Prostate gland (tissue), 2 donors: ENCODE measurements around the gene CREBL2. TPM values are rescaled to one million over a fixed set of nuclear protein-coding genes. Genes with fewer than 3 reads are reported as not detected.
"Not testable (repeated sequence)": the region's sequence is repeated elsewhere in the genome, so short reads cannot be mapped to it uniquely, and the experiment has no call there.

ENCODE experiments used
- DNase-seq: peaks from one replicate; pipeline ENCODE4 v3.0.0-alpha.2; 2019; ENCODE audit warnings: low spot score
- H3K27ac ChIP-seq, 2 donors: fragments of 200-600 bp; sonication (generic); 2 replicates each; pipeline ENCODE4 v1.5.1; 2017 to 2019
- H3K27me3 ChIP-seq: fragments of 200-600 bp; sonication (generic); replicated peaks from 2 replicates; pipeline ENCODE4 v1.5.1; 2019; ENCODE audit not compliant: insufficient read depth
- H3K36me3 ChIP-seq, 2 donors: fragments of 200-600 bp; sonication (generic); 1 replicate in 1 of 2; 2 replicates in 1 of 2; pipeline versions ENCODE4 v1.5.1 to v1.8.1; 2017 to 2019
- H3K4me1 ChIP-seq: fragments of 200-600 bp; sonication (generic); replicated peaks from 2 replicates; pipeline ENCODE4 v1.5.1; 2019
- H3K4me3 ChIP-seq, 2 donors: fragments of 200-600 bp; sonication (generic); 2 replicates each; pipeline ENCODE4 v1.5.1; 2017 to 2019
- H3K9me3 ChIP-seq: fragments of 200-600 bp; sonication (generic); 2 replicates; pipeline ENCODE4 v1.5.1; 2017
- CTCF ChIP-seq, 4 experiments: fragments of 200-600 bp in 2 of 4; fragments of 450-650 bp in 2 of 4; sonication (generic) in 2 of 4; IDR thresholded peaks; 1 replicate in 3 of 4; 2 replicates in 1 of 4; pipeline ENCODE4 v1.5.1; 2016 to 2019; ENCODE audit warnings: antibody characterized with exemption in 4 of 4, mild to moderate bottlenecking in 2 of 4, moderate library complexity in 2 of 4
- POLR2A ChIP-seq: fragments of 450-650 bp; IDR thresholded peaks from one replicate; pipeline ENCODE4 v1.6.1; 2016; ENCODE audit warnings: antibody characterized with exemption, mild to moderate bottlenecking
- POLR2AphosphoS5 ChIP-seq: sonication (generic); formaldehyde crosslinking; IDR thresholded peaks from one replicate; pipeline ENCODE4 v1.6.1; 2017; ENCODE audit warnings: antibody characterized with exemption
- WGBS: methylation state at CpG from one replicate; pipeline ENCODE4 v1.1.5; 2018; 5-methylcytosine and 5-hydroxymethylcytosine counted together
- intact Hi-C: fragments of 100-400 bp; cut with DNase I; formaldehyde crosslinking; loops from one replicate; pipeline ENCODE4 v1.14.2; 2022
- total RNA-seq, 2 donors: library from RNA; depleted of rRNA; stranded (reverse); fragments of >200 nt; gene quantifications; one replicate each; pipeline ENCODE4 v1.1.0, GENCODE V29; 2016

Gene CREBL2
- total RNA-seq, 2 donors from 2014 or later, result 48.1 to 59.8 TPM

- H3K9me3 ChIP-seq, result no peaks in the 10 kb centered on the region
- 100% methylated on average over 1 of the region's 1 CpG for WGBS
- no peaks in the 10 kb centered on the region for H3K4me1 ChIP-seq
- H3K27ac ChIP-seq, result no peak overlapping the region
- intact Hi-C loops, result loop anchor here (5.0 kb wide), 1 partner anchor 51 kb away; the partner anchor contains the start of gene GPR19
- H3K36me3 ChIP-seq, result no peaks in the 10 kb centered on the region
- TF ChIP-seq POLR2AphosphoS5, result no peak
- TF ChIP-seq CTCF (IDR thresholded peaks at IDR 0.05), result no peak
- no peak for TF ChIP-seq POLR2A
- no peak for DNase-seq
- H3K4me3 ChIP-seq, result no peak overlapping the region
- H3K27me3 ChIP-seq, result no peaks in the 10 kb centered on the region
Observed at GRCh38 chr12:12646483-12647072, 34.9 kb downstream of the CREBL2 start.

GRCh38 chr12:12648284-12648683, 36.6 kb downstream of the CREBL2 start:
- intact Hi-C loops, result loop anchor here (5.0 kb wide), 1 partner anchor 49 kb away; the partner anchor contains the start of gene GPR19
- no peaks in the 10 kb centered on the region for H3K4me1 ChIP-seq
- no peak overlapping the region for H3K4me3 ChIP-seq
- no peak for TF ChIP-seq POLR2A
- no peak for TF ChIP-seq CTCF (IDR thresholded peaks at IDR 0.05)
- TF ChIP-seq POLR2AphosphoS5, result no peak
- no peak for DNase-seq
- no peak overlapping the region for H3K27ac ChIP-seq
- no peaks in the 10 kb centered on the region for H3K27me3 ChIP-seq
- H3K9me3 ChIP-seq, result no peaks in the 10 kb centered on the region
- no peaks in the 10 kb centered on the region for H3K36me3 ChIP-seq

GRCh38 chr12:12648951-12649650, 37.4 kb downstream of the CREBL2 start:
- H3K36me3 ChIP-seq, result no peaks in the 10 kb centered on the region
- no peak overlapping the region for H3K4me3 ChIP-seq
- H3K4me1 ChIP-seq, result no peaks in the 10 kb centered on the region
- no peaks in the 10 kb centered on the region for H3K9me3 ChIP-seq
- no peak for DNase-seq
- no peak overlapping the region for H3K27ac ChIP-seq
- TF ChIP-seq POLR2AphosphoS5, result no peak
- TF ChIP-seq CTCF (IDR thresholded peaks at IDR 0.05), result no peak
- no peak for TF ChIP-seq POLR2A
- H3K27me3 ChIP-seq, result no peaks in the 10 kb centered on the region
- intact Hi-C loops, result loop anchor here (5.0 kb wide), 1 partner anchor 48 kb away; the partner anchor contains the start of gene GPR19

- intact Hi-C loops, result no loop called here
- H3K27ac ChIP-seq, result no peak overlapping the region
- H3K27me3 ChIP-seq, result no peaks in the 10 kb centered on the region
- no peak overlapping the region for H3K4me3 ChIP-seq
- H3K9me3 ChIP-seq, result no peaks in the 10 kb centered on the region
- H3K4me1 ChIP-seq, result no peaks in the 10 kb centered on the region
- DNase-seq, result no peak
- TF ChIP-seq CTCF (IDR thresholded peaks at IDR 0.05) (no peak), POLR2A (no peak), POLR2AphosphoS5 (no peak)
- H3K36me3 ChIP-seq, result no peaks in the 10 kb centered on the region
Observed at GRCh38 chr12:12651752-12652151, 40.1 kb downstream of the CREBL2 start.

GRCh38 chr12:12652704-12653103, 41.0 kb downstream of the CREBL2 start:
- H3K36me3 ChIP-seq, intact Hi-C loops, DNase-seq, H3K27ac ChIP-seq, H3K27me3 ChIP-seq, H3K4me3 ChIP-seq, H3K9me3 ChIP-seq, H3K4me1 ChIP-seq: not testable (repeated sequence)
- WGBS, result 96% methylated on average over 4 of the region's 4 CpGs
